PC-9 (cell line): Measurements from ENCODE around the gene MRPL14.

Experiments used
- EZH2 ChIP-seq: fragments of 200-600 bp; sonication (generic); IDR thresholded peaks from 2 replicates; pipeline ENCODE4 v1.8.0; 2017; ENCODE audit warnings: antibody characterized with exemption, low read depth
- TF ChIP-seq, protein P1 (sequence below): fragments of 200-600 bp; sonication (generic); conservative IDR thresholded peaks from 2 replicates; pipeline ENCODE4 v1.6.1; 2017; ENCODE audit warnings: mixed run types, antibody characterized with exemption, mild to moderate bottlenecking, moderate library complexity

DNA sequence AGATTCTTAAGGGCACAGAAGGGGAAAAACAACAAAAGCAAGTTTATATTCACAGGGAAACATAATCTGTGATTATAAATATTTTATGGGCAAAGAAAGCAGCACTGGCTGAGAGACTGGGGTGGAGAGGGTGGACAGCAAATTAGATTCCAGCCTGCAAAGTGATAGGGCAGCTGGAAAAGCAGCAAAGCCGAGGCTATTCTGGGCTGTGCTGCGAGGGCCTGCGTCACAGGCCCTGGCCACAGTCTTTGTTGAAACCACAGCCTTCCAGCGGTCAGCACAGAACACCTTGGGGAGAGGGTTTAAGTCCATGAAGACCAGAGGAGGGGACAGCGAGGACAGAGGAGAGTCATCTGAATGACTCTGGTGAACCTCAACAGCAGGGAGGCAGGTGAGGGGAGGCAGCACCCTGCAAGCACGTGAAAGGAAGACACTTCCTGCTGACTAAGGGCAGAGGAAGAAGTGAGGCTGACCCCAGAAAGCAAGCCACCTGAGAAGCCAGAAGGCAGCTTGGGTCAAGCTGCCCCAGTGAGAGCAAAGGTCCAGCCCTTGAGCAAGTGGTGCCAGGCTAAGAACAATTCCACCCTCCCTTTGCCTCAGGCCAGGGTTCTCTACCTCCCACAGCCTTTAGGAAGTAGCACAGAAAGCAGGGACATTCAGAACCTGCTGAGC is 17.1 kb downstream of the MRPL14 start:
- TF ChIP-seq, protein P1, sequence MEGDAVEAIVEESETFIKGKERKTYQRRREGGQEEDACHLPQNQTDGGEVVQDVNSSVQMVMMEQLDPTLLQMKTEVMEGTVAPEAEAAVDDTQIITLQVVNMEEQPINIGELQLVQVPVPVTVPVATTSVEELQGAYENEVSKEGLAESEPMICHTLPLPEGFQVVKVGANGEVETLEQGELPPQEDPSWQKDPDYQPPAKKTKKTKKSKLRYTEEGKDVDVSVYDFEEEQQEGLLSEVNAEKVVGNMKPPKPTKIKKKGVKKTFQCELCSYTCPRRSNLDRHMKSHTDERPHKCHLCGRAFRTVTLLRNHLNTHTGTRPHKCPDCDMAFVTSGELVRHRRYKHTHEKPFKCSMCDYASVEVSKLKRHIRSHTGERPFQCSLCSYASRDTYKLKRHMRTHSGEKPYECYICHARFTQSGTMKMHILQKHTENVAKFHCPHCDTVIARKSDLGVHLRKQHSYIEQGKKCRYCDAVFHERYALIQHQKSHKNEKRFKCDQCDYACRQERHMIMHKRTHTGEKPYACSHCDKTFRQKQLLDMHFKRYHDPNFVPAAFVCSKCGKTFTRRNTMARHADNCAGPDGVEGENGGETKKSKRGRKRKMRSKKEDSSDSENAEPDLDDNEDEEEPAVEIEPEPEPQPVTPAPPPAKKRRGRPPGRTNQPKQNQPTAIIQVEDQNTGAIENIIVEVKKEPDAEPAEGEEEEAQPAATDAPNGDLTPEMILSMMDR = no peak
- no peak for TF ChIP-seq EZH2
